HG03565 (cell line): Measurements from ENCODE around the gene ATG7.
"Not testable (repeated sequence)": the region's sequence is repeated elsewhere in the genome, so short reads cannot be mapped to it uniquely, and the experiment has no call there.

Experiments
- ATAC-seq: cut with Tn5 transposase; IDR thresholded peaks from one replicate; pipeline ENCODE4 v1.9.1; 2021; ENCODE audit warnings: mild to moderate bottlenecking, moderate library complexity; ENCODE audit not compliant: unreplicated experiment

The ATG7 gene

DNA sequence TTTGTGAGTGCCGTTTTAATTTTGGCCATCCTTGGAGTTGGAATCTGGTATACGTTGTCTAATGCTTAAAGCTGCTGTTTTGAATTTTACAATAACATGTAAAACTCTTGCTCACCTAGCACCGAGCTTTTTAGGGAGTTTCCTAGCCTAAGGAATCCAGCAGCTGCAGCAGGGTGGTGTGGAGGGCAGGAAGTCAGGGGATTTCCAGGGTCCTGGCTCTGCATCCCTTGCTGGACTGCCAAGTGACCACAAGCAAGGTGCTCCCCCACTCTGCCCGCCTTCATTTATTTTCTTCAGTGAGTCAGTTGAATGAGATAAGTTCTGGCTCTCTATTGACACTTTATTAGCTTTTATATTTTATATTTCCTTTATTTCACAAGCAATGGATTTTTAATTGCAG, 113.7 kb downstream of the ATG7 start:
- no peak for ATAC-seq

DNA sequence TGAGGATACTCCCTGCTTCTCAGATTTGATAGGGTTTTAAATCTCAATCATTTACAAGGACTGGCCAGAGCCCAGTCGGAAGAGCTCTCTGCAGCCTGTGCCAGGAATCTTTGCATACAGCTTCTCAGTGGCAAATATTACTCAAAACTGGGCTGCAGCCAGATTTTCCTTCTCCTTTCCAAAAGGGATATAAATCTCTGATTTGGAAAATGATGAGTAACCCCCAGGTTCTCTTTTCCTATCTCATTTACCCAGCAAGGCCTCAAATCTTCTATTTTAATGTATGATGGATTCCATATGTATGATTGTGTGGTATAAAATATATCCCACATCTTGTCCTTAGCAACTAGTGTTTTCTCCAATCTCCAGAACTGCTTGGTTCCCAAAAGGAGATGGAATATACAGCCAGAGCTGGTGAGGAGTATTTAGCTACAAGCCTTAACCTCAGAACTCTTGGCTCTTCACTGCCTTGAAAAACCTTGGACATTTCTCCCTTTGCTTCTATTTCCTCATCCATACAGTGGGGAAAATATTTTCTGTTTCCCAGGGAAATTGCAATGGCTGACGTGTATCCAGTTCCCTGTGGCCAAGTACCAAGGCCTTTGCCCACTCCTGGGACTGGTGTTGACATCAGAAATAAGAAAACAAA, 114.4 kb downstream of the ATG7 start:
- ATAC-seq = no peak

DNA sequence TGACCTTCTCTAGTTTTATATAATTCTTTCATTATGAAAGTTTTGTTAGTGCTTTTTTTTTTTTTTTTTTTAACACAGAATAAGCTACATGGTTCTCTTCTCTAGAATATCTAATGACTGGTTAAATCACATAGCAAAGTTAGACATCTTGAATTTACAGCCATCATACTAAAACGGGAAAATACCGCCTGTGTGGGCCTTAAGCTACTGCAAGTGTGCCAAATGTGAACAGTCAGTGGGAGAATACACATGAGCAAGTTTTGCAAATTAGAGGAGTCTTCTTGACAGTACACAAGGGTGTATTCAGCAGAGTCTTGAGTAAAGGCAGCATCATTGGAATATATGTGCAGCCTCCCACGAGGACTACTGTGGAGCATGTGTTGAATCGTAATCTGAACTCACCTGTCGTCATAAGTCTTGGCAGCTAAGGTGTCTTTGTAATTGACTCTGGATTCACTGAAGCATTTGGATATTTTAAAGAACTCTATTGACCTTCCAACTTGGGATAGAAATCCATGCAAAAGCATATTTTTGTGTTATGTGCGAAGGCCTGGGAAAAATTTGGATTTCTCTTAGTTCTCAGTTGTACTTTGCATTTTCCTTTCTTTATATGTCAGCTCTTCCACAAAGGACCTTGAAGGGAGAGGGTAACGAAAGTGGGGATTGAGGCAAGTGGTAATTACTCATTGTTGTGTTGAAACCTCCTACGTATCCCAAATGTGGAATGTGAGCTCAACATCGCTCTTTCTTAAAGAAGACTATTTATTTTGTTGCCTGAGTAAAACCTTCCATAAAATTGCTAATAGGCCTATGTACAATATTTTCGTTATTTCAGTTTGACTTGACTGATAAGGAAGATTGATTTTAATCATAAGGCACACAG, 117.4 kb downstream of the ATG7 start:
- ATAC-seq = no peak

GRCh38 chr3:11390411-11391131, 118.4 kb downstream of the ATG7 start:
- ATAC-seq = no peak

DNA sequence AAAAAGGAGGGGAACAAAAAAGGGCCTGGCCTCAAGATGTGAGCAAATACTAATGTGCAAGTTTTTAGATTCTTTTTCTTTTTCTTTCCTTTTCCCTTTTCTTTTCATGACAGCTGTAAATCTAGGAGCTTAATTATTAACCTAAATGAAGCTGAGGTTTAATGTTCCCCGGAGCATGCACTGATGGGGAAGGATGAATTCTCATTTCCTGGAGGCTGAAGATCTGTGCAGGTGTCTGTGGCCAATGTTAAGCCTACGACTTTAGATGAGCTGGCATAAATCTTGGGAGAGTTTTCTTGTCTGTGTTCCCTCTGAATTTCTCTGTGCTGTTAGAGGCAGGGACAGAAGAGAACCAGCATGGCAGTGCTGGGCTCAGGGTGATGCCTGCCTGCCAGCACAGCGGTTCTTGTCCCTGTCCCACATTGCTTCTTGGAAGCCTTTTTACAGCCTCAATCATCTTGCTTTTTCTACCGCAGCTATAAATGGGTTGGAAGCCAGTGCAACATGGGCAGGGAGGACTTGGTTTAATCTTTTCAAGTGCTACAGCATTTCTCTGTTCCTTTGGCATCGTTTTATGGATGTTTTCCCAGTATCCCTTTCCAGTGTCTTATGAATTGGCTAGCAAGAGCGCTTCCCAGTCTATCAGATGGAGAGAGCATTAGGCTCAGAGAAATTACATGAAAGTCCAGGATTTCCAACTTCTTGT, 119.1 kb downstream of the ATG7 start:
- ATAC-seq = no peak

- no peak for ATAC-seq
Observed at GRCh38 chr3:11392014-11392859, 120.0 kb downstream of the ATG7 start.

GRCh38 chr3:11392860-11393114, 120.6 kb downstream of the ATG7 start:
- ATAC-seq = no peak

DNA sequence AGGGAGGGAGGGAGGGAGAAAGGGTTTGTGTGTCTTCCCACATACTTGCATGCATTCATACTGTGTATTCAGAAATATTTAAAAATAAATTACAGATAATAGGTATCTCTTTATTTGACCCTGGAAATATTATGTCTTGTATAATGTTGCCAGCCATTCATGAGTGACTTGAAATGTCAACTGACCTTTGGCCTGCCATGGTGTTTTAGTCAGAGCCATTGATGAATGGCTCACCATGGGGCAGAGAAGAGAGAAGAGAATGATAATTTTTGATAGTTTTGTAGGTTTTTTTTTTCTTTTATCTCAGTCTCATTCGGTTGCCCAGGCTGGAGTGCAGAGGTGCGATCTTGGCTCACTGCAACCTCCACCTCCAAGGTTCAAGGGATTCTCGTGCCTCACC, 121.2 kb downstream of the ATG7 start:
- no peak for ATAC-seq

- ATAC-seq = no peak
Observed at GRCh38 chr3:11394392-11394791, 122.2 kb downstream of the ATG7 start.

DNA sequence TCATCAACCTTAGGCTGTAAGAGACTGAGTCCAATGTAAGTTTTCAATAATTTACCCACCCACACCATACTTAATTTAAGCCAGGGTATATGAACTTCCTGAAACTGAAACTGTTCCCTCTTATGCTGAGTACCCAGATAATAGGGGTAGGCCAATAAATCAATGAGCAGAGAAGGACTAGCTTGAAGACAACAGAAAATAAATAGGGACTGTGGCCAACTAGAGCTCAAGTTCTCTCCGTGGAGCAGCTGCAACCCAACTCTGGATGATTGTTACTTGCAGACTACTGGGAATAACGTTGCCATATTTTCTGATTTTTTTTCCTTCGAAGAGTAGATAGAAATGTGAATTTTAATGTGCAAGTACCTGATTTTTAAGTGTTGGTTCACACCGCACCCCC, 128.0 kb downstream of the ATG7 start:
- ATAC-seq = no peak

- ATAC-seq = no peak
Observed at GRCh38 chr3:11401434-11401833, 129.2 kb downstream of the ATG7 start.

DNA sequence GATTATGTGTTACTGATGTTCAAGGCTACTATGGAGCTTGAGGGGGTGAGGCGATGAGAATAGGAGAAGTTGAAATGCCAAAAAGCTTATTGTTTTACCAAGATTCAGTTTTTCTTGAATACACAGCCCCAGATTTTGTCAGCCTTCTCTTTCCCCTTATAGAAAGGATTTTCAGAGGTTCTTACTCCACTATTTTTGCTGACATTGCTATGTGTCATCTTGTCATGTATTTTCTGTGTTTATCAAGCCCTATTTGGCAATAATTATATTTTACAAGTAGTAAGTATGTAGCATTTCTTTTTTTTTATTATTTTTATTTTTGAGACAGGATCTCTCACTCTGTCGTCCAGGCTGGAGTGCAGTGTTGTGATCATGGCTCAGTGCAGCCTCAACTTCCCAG, 133.1 kb downstream of the ATG7 start:
- no peak for ATAC-seq

DNA sequence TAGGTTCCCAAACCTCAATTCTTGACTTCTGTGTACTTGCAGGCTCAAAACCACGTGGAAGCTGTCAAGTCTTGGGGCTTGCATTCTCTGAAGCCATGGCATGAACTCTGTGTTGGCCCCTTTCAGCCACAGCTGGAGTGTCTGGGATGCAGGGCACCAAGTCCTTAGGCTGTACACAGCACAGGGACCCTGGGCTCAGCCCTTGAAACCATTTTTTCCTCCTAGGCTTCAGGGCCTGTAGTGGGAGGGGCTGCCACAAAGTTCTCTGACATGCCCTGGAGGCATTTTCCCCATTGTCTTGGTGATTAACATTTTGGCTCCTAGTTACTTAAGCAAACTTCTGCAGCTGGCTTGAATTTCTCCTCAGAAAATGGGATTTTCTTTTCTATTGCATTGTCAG, 135.4 kb downstream of the ATG7 start:
- ATAC-seq = no peak

GRCh38 chr3:11408324-11408859, 136.2 kb downstream of the ATG7 start:
- ATAC-seq = not testable (repeated sequence)

DNA sequence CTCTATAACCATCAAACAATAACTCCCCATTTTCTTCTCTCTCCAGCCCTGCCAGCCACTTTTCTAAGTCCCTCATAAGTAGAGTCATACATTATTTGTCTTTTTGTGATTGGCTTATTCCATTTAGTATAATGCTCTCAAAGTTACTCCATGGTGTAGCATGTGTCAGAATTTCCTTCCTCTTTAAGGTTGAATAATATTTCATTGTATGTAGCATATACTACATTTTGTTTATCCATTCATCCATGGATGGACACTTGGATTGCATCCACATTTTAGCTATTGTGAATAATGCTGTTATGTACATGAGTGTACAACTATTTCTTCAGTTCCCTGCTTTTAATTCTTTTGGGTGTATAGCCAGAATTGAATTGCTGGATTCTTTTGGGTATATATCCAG, 138.4 kb downstream of the ATG7 start:
- no peak for ATAC-seq

DNA sequence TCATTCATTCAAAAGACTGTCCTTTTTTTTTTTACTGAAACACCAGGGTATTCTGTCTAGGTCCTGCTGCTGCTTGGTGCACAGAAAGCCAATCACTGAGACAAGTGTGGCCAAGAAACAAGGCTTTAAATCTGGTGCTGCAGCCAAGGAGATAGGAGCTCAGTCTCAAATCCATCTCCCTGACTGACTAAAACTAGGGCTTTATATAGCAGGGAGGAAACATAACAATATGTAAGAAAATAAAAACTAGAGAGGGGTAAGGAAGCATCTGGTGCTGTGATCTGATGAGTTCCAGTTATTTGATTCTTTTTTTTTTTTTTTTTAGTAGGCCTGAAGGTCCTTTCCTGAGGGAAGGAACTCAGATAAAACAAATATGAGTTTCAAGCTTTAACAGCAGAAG, 139.8 kb downstream of the ATG7 start:
- ATAC-seq = no peak

GRCh38 chr3:11413071-11413470, 140.9 kb downstream of the ATG7 start:
- no peak for ATAC-seq

- no peak for ATAC-seq
Observed at GRCh38 chr3:11415099-11415498, 142.9 kb downstream of the ATG7 start.

- ATAC-seq = no peak
Observed at GRCh38 chr3:11420066-11420465, 147.9 kb downstream of the ATG7 start.

GRCh38 chr3:11422291-11422690, 150.1 kb downstream of the ATG7 start:
- no peak for ATAC-seq
